GM23338 (cell line): ENCODE data around the gene LIPA. TPM values are rescaled to one million over a fixed set of nuclear protein-coding genes. Genes with fewer than 3 reads are reported as not detected.

Experiments used
- ATAC-seq: fragments of 200-7000 bp; cut with Tn5 transposase; 3 replicates; pipeline ENCODE4 v1.9.1; 2020
- DNase-seq: peaks from one replicate; pipeline ENCODE4 v3.0.0-alpha.2; 2015; ENCODE audit warnings: low spot score
- H2AFZ ChIP-seq: fragments of 200-600 bp; sonication (generic); 2 replicates; pipeline ENCODE4 v1.8.0; 2016; ENCODE audit warnings: antibody characterized with exemption, mild to moderate bottlenecking, moderate library complexity
- H3F3A ChIP-seq: fragments of 200-600 bp; sonication (generic); replicated peaks from 2 replicates; pipeline ENCODE4 v1.8.0; 2017; ENCODE audit warnings: antibody characterized with exemption, mixed run types, low read depth
- H3K27ac ChIP-seq: fragments of 200-600 bp; sonication (generic); 2 replicates; pipeline ENCODE4 v1.6.1; 2016; ENCODE audit warnings: low read depth
- H3K27me3 ChIP-seq: fragments of 200-600 bp; sonication (generic); 2 replicates; pipeline ENCODE4 v1.8.0; 2016; ENCODE audit warnings: mild to moderate bottlenecking, mixed run types, moderate library complexity; ENCODE audit not compliant: insufficient read depth
- H3K36me3 ChIP-seq: fragments of 200-600 bp; sonication (generic); 2 replicates; pipeline ENCODE4 v1.8.0; 2016; ENCODE audit warnings: mild to moderate bottlenecking; ENCODE audit not compliant: insufficient read depth
- H3K4me1 ChIP-seq: fragments of 200-600 bp; sonication (generic); 2 replicates; pipeline ENCODE4 v1.8.0; 2016; ENCODE audit warnings: mild to moderate bottlenecking, moderate library complexity; ENCODE audit not compliant: insufficient read depth
- H3K4me2 ChIP-seq: fragments of 200-600 bp; sonication (generic); 2 replicates; pipeline ENCODE4 v1.7.1; 2017; ENCODE audit warnings: mixed run types
- H3K4me3 ChIP-seq: fragments of 200-600 bp; sonication (generic); 2 replicates; pipeline ENCODE4 v1.6.1; 2016; ENCODE audit warnings: mixed run types
- H3K79me2 ChIP-seq: fragments of 200-600 bp; sonication (generic); replicated peaks from 2 replicates; pipeline ENCODE4 v1.8.0; 2017; ENCODE audit warnings: mild to moderate bottlenecking; ENCODE audit not compliant: insufficient read depth
- H3K9me2 ChIP-seq: fragments of 200-600 bp; sonication (generic); 2 replicates; pipeline ENCODE4 v1.8.0; 2017; ENCODE audit not compliant: insufficient read depth
- H4K20me1 ChIP-seq: fragments of 200-600 bp; sonication (generic); replicated peaks from 2 replicates; pipeline ENCODE4 v1.8.0; 2017; ENCODE audit warnings: mild to moderate bottlenecking; ENCODE audit not compliant: insufficient read depth
- H3K27ac Mint-ChIP-seq: 2 replicates; pipeline ENCODE4 v1.8.0; 2020; ENCODE audit warnings: inconsistent platforms, mild to moderate bottlenecking, moderate library complexity, mixed read lengths
- H3K27me3 Mint-ChIP-seq: 3 replicates; pipeline ENCODE4 v1.8.0; 2022; ENCODE audit warnings: low read depth, mild to moderate bottlenecking, moderate library complexity, mixed read lengths, inconsistent platforms; ENCODE audit not compliant: insufficient read depth, poor library complexity
- H3K36me3 Mint-ChIP-seq: 3 replicates; pipeline ENCODE4 v1.8.0; 2021; ENCODE audit warnings: low read depth, mild to moderate bottlenecking, inconsistent platforms, moderate library complexity, mixed read lengths
- H3K4me1 Mint-ChIP-seq: 3 replicates; pipeline ENCODE4 v1.8.0; 2020; ENCODE audit warnings: mild to moderate bottlenecking, inconsistent platforms, mixed read lengths
- H3K4me3 Mint-ChIP-seq: 3 replicates; pipeline ENCODE4 v1.8.0; 2021; ENCODE audit warnings: moderate library complexity, mild to moderate bottlenecking, inconsistent platforms, mixed read lengths
- H3K9me3 Mint-ChIP-seq: 3 replicates; pipeline ENCODE4 v1.8.0; 2020; ENCODE audit warnings: moderate library complexity, mild to moderate bottlenecking, inconsistent platforms, mixed read lengths
- CREB1 ChIP-seq: fragments of 250-450 bp; sonication (Bioruptor Pico); IDR thresholded peaks from 2 replicates; pipeline ENCODE4 v1.5.0; 2020; ENCODE audit warnings: low read depth, mild to moderate bottlenecking, moderate library complexity
- CTCF ChIP-seq, 2 experiments: fragments of 200-600 bp in 1 of 2; sonication (generic) in 1 of 2; conservative IDR thresholded peaks; 2 replicates each; pipeline versions ENCODE4 v1.5.1 to v1.6.1; 2016 to 2017; ENCODE audit warnings: antibody characterized with exemption in 2 of 2, low read depth in 2 of 2, mild to moderate bottlenecking in 2 of 2, moderate library complexity in 1 of 2
- ETS1 ChIP-seq: IDR thresholded peaks from 2 replicates; pipeline ENCODE4 v1.6.1; 2016; ENCODE audit warnings: antibody characterized with exemption
- JUNB ChIP-seq: IDR thresholded peaks from one replicate; pipeline ENCODE4 v1.6.1; 2016; ENCODE audit warnings: antibody characterized with exemption; ENCODE audit not compliant: unreplicated experiment
- NANOG ChIP-seq: IDR thresholded peaks from 2 replicates; pipeline ENCODE4 v1.6.1; 2016; ENCODE audit warnings: antibody characterized with exemption, borderline replicate concordance
- POLR2AphosphoS5 ChIP-seq: IDR thresholded peaks from 2 replicates; pipeline ENCODE4 v1.6.1; 2016; ENCODE audit warnings: antibody characterized with exemption, low read depth
- REST ChIP-seq: IDR thresholded peaks from one replicate; pipeline ENCODE4 v1.6.1; 2018; ENCODE audit warnings: antibody characterized with exemption; ENCODE audit not compliant: unreplicated experiment
- STAT1 ChIP-seq: IDR thresholded peaks from one replicate; pipeline ENCODE4 v1.6.1; 2016; ENCODE audit warnings: antibody characterized with exemption; ENCODE audit not compliant: unreplicated experiment
- ZNF114 ChIP-seq: fragments of 250-450 bp; sonication (Bioruptor Pico); IDR thresholded peaks from 2 replicates; pipeline ENCODE4 v1.5.0; 2020; ENCODE audit warnings: mild to moderate bottlenecking, moderate library complexity
- ZNF331 ChIP-seq: fragments of 250-450 bp; sonication (Bioruptor Pico); IDR thresholded peaks from 2 replicates; pipeline ENCODE4 v1.5.0; 2020; ENCODE audit warnings: low read depth, mild to moderate bottlenecking, moderate library complexity
- ZNF462 ChIP-seq: fragments of 250-450 bp; sonication (Bioruptor Pico); IDR thresholded peaks from 2 replicates; pipeline ENCODE4 v1.5.0; 2020; ENCODE audit warnings: mild to moderate bottlenecking, moderate library complexity
- polyA plus RNA-seq: library from polyadenylated mRNA; unstranded; fragments of >200 nt; fragmentation: Nextera tagmentation; extraction: Ambion mirVana; gene quantifications from 2 replicates; pipeline ENCODE4 v1.2.1, GENCODE V29; 2016
- total RNA-seq: library from RNA; depleted of rRNA; stranded (reverse); fragments of >200 nt; shearing (Covaris generic); gene quantifications from 2 replicates; pipeline ENCODE4 v1.2.3, GENCODE V29; 2014

Gene LIPA
- total and polyA plus RNA-seq, 2 experiments from 2014 or later, result 37.8 to 86.3 TPM

- no peak for TF ChIP-seq CTCF (conservative IDR thresholded peaks at IDR 0.05; ENCODE audit: low read depth in 2 of 2)
- no peak for TF ChIP-seq POLR2AphosphoS5
- TF ChIP-seq ETS1, result no peak
- no peak for TF ChIP-seq ZNF331 (CRISPR knock-in tag)
- TF ChIP-seq CREB1, result no peak
- no peak for TF ChIP-seq JUNB
- TF ChIP-seq STAT1, result no peak
Observed at GRCh38 chr10:89175816-89176215, 75.8 kb downstream of the LIPA start (continued).

GRCh38 chr10:89173075-89173474 is 78.5 kb downstream of the LIPA start:
- Mint-ChIP-seq H3K9me3 (no peaks in the 10 kb centered on the region), H3K4me1 (peaks cover 23% of the 10 kb centered on the region), H3K4me3 (no peak overlapping the region), H3K27me3 (no peaks in the 10 kb centered on the region), H3K36me3 (no peaks in the 10 kb centered on the region), H3K27ac (peak overlapping the region; percentile 85)
- Histone ChIP-seq H2AFZ (peak overlapping the region; percentile 39; the same call in 1 of the 2 replicates), H3K9me2 (no peaks in the 10 kb centered on the region), H3K4me1 (peaks cover 7% of the 10 kb centered on the region; the same call in 1 of the 2 replicates), H3K79me2 (no peaks in the 10 kb centered on the region), H3K27ac (no peak overlapping the region), H3K4me3 (no peak overlapping the region), H3F3A (no peaks in the 10 kb centered on the region), H3K27me3 (no peaks in the 10 kb centered on the region), H3K4me2 (no peak overlapping the region), H4K20me1 (no peaks in the 10 kb centered on the region), H3K36me3 (no peaks in the 10 kb centered on the region)
- ATAC-seq (no peak), DNase-seq (no peak)
- no peak for TF ChIP-seq ZNF114 (CRISPR knock-in tag)
- TF ChIP-seq CTCF (conservative IDR thresholded peaks at IDR 0.05; ENCODE audit: low read depth in 2 of 2), result no peak
- no peak for TF ChIP-seq STAT1
- TF ChIP-seq REST, result no peak
- TF ChIP-seq JUNB, result no peak
- TF ChIP-seq ZNF462 (CRISPR knock-in tag), result no peak
- TF ChIP-seq NANOG, result no peak
